NCI-H2171 treated with DMSO at 0.1 percent for 48 hours (cell line): ENCODE results near the gene USP5.
"Not testable (repeated sequence)": the region's sequence is repeated elsewhere in the genome, so short reads cannot be mapped to it uniquely, and the experiment has no call there.

Source experiments
- DNase-seq: peaks from one replicate; lab custom pipeline; 2025; lab: John Stamatoyannopoulos, UW

Gene USP5

GRCh38 chr12:6840761-6841515, 11.0 kb upstream of the USP5 start, which contains the start of gene GNB3:
Gene GNB3 (plus strand): TSS chr12:6840925. CDS start chr12:6841288, 363 bp downstream.
- DNase-seq = no peak

GRCh38 chr12:6842075-6842474, 9.9 kb upstream of the USP5 start:
- DNase-seq = no peak

- DNase-seq = no peak
Measured at GRCh38 chr12:6843118-6843902, 8.6 kb upstream of the USP5 start.

DNA sequence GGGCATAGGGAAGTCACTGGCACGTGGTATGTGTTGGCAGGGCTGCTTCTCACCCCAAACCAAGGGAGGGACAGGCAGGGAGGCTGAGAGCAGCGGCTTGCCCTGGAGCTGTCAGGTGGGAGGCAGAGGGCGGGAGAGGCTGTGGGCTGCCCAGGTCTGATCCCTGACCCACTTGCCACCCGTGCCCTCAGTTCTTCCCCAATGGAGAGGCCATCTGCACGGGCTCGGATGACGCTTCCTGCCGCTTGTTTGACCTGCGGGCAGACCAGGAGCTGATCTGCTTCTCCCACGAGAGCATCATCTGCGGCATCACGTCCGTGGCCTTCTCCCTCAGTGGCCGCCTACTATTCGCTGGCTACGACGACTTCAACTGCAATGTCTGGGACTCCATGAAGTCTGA, 6.6 kb upstream of the USP5 start:
- DNase-seq = no peak

DNA sequence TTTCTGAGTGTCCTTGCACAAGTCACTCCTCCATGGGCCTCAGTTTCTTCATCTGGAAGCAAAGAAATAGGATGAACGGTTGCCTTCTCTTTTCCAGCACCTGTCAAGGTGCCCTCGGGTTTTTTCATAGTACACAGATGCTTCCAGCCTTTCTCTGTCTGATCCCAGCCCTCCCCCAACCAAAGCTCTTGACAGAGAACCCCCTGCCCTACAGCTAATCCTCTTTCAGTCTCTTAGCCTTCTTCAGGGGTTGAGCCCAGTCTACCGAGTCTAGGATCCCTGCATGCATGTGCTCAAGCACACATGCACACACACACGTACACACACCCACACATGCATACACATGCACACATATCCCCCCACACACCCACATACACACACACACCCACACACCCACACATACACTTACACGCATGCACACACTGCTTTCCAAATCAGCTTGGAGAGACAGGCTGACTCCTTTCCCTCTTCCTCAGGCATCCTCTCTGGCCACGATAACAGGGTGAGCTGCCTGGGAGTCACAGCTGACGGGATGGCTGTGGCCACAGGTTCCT, 5.6 kb upstream of the USP5 start:
- no peak for DNase-seq

DNA sequence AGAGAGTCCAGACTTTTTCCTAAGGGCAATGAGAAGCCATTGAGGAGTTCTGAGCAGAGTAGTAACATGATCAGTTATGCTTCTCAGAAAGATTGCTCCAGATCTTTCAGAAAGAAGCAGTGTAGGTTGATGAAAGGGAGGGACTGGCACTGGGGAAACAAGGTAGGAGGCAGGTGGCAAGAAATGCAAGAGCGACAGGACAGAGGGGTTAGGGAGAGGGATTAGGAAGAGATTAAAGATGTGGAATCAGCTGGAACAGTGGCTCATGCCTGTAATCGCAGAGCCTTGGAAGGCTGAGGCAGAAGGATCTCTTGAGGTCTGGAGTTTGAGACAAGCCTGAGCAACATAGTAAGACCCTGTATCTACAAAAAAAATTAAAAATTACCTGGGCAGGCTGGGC, 4.3 kb upstream of the USP5 start:
- DNase-seq = no peak

GRCh38 chr12:6849427-6849826, 2.5 kb upstream of the USP5 start:
- no peak for DNase-seq

GRCh38 chr12:6849976-6850560, 1.9 kb upstream of the USP5 start:
- no peak for DNase-seq

GRCh38 chr12:6850796-6851152, 1.2 kb upstream of the USP5 start:
- no peak for DNase-seq

- peak; percentile 100 for DNase-seq
Measured at GRCh38 chr12:6851153-6851920, 613 bp upstream of the USP5 start, which contains the start of gene CDCA3. Gene CDCA3 (minus strand): TSS chr12:6851286. CDS start chr12:6850952, 334 bp downstream.

DNA sequence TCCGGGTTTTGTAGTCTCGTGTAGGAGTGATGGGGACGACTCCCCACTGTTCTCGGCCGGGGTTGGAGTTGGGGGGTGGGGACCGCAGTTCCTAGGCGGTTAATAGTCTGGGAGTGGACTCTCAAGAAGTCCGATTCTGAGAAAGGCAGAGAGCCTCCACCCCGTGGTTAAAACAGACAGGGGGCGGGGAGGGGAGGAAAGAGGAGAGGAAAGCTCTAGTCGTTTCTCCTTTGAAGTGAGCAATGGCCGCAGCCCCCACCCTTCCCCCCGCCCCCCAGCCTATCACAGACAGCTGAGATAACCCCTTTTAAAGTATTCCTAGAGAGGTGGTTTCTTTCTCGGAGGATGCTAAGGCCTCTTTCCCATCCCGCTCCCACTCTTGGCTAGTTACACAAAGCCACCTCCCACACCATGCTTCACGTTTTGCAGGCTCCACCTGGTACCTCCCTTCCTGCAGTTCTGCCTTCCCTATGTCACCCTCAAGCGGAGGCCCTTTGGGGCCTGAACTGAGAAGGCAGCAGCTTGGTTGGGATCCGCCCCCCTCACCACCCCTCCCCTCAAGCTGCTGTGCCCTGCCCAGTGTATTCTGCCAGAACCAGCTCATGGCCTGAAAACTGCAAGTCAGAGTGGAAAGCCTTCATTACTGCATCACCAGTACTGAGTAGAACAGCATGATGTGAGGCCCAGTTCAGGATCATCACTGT, 853 bp downstream of the USP5 start:
- DNase-seq = peak; percentile 100

GRCh38 chr12:6853626-6854025, 1.7 kb downstream of the USP5 start:
- no peak for DNase-seq

GRCh38 chr12:6854036-6854435, 2.1 kb downstream of the USP5 start:
- DNase-seq = no peak

DNA sequence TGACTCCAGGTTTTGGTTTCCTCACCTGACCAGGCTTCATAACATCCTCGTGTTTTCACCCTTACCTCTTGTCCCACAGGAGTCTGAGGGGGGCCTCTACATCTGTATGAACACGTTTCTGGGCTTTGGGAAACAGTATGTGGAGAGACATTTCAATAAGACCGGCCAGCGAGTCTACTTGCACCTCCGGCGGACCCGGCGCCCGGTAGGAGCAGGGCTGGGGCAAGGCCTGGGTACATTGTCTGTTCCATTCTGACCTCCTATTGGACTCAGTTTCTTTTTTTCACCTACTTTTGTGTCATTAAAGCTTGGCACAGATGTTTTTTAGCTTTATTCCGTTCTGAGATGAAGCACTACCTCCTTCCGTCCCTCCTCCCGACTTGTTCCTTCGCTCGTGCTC, 3.4 kb downstream of the USP5 start:
- DNase-seq = no peak

DNA sequence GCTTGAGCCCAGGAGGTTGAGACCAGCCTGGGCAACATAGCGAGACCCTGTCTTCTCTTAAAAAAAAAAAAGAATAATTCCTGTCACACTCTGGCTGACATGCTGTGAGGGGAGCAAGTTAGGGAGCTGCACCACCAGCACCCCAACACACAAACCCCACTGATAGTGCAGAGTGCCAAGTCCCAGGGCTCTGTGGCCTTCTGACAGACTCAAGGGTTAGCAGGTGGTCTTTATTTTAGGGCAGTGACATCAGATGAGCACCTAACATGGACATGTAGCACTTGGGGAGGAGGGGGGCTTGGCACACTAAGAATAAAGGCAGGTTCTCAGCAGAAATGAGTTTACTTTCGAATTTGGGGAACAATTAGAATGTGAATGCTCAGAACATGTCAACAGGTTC, 6.8 kb downstream of the USP5 start:
- no peak for DNase-seq

- DNase-seq = no peak
Measured at GRCh38 chr12:6860116-6860515, 8.2 kb downstream of the USP5 start.

GRCh38 chr12:6860942-6861341, 9.0 kb downstream of the USP5 start:
- DNase-seq = no peak

DNA sequence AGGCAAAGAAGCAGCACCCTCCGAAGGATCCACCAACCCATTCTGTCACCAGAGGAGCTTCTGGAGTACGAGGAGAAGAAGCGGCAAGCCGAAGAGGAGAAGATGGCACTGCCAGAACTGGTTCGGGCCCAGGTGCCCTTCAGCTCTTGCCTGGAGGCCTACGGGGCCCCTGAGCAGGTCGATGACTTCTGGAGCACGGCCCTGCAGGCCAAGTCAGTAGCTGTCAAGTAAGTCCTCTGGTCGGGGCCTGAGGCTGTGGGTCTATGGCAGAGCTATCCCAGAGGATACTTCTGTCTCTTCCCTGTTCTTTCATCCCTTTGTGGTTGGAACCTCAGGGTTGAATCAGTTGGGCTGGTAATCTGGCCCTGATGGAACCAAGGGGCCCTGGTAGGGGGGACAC, 9.4 kb downstream of the USP5 start:
- no peak for DNase-seq

GRCh38 chr12:6863033-6863432, 11.1 kb downstream of the USP5 start:
- DNase-seq = no peak

- DNase-seq = no peak
Measured at GRCh38 chr12:6863586-6864321, 11.8 kb downstream of the USP5 start.

- not testable (repeated sequence) for DNase-seq
Measured at GRCh38 chr12:6865307-6865706, 13.4 kb downstream of the USP5 start.
